Measurements from ENCODE around the gene DPH1.

GRCh38 chr17:2083613-2084035 is 53.7 kb downstream of the DPH1 start:
- TF ChIP-seq CTCF (IDR thresholded peaks at IDR 0.05) = no peak
- peak; percentile 63 to 66 for TF ChIP-seq POLR2AphosphoS5 (IDR thresholded peaks at IDR 0.05)
- TF ChIP-seq EP300 (IDR thresholded peaks at IDR 0.05) = peak in 1 of 4 donors; percentile 50
- TF ChIP-seq POLR2A (IDR thresholded peaks at IDR 0.05) = peak in 2 of 4 donors; percentile 7 to 22
